ENCODE results near the gene CABLES2. TPM values are rescaled to one million over a fixed set of nuclear protein-coding genes. Genes with fewer than 3 reads are reported as not detected.

The CABLES2 gene
- total and polyA plus RNA-seq, 9 of the 15 experiments (the other 6 are each of a cell fraction or from before 2014, with no cell fraction given) = 0.46 to 4.2 (median 1.6) TPM

GRCh38 chr20:62413025-62413570 is 6.0 kb upstream of the CABLES2 start:
- intact Hi-C loops (cut with micrococcal nuclease) (no loop called here), in situ Hi-C loops (cut with MboI) (loop anchor here (10.0 kb wide), 1 partner anchor 202 kb away; no protein-coding TSS in a partner anchor)
- H3K27me3 ChIP-seq (ENCODE audit: control insufficient read depth in 2 of 2, insufficient read depth in 2 of 2, low read length in 2 of 2) = peaks cover 10 to 31% of the 10 kb centered on the region in 2 experiments; a peak in 4 of 5 replicates
- no peak for TF ChIP-seq AFF1 (IDR thresholded peaks at IDR 0.05; ENCODE audit: low read depth in 1 of 2, partially characterized antibody in 2 of 2)
- no peak for TF ChIP-seq ZBTB7A (IDR thresholded peaks at IDR 0.05; ENCODE audit: borderline replicate concordance, control insufficient read depth, low read depth, low read length)
- no peaks in the 10 kb centered on the region for H3K9me3 ChIP-seq (replicated peaks; ENCODE audit: control insufficient read depth, insufficient read depth, low read depth, low read length)
- H3K4me1 ChIP-seq (replicated peaks in 1 of 2; ENCODE audit: control insufficient read depth in 2 of 2, insufficient read depth in 2 of 2, low read length in 2 of 2) = peaks cover 8 to 90% of the 10 kb centered on the region in 2 experiments; a peak in 4 of 5 replicates
- 34% methylated on average over 11 of the region's 11 CpGs for WGBS (ENCODE audit: insufficient coverage, low coverage, missing lambda C conversion rate)
- FAIRE-seq (no peak), DNase-seq (ENCODE audit: extremely low read depth in 1 of 4, low spot score in 3 of 4) (no peak), ATAC-seq (no peak)
- ChIA-PET POLR2A (interaction anchor here (0.6 kb wide), 1 partner anchor 97 kb away, joined by 3 read pairs; no protein-coding TSS in a partner anchor), CTCF (ENCODE audit: low intra/inter-chr PET ratio) (interaction anchor here (1.3 kb wide), 1 partner anchor 83 kb away, joined by 4 read pairs; no protein-coding TSS in a partner anchor)
- H3K4me3 ChIP-seq = no peak overlapping the region
- H3K27ac ChIP-seq (ENCODE audit: extremely low read depth, low read depth, low read length) = no peak overlapping the region
- BruUV-seq (replicated peaks) = no TSS peak
- no peak overlapping the region for H3K4me2 ChIP-seq (ENCODE audit: insufficient read depth, low read length)
- peaks cover 3% of the 10 kb centered on the region for H3K9me1 ChIP-seq (ENCODE audit: control insufficient read depth, insufficient read depth, low read length)
- no peak overlapping the region for H2AFZ ChIP-seq (ENCODE audit: low read depth, low read length)
- no peaks in the 10 kb centered on the region for H3K79me2 ChIP-seq (ENCODE audit: control insufficient read depth, insufficient read depth, low read length)
- H4K20me1 ChIP-seq (replicated peaks; ENCODE audit: control insufficient read depth, insufficient read depth, low read length) = 0 out of 2 replicates have a peak, but pooled peaks cover 6% of the 10 kb centered on the region
- H3K36me3 ChIP-seq (ENCODE audit: control insufficient read depth, insufficient read depth, low read length) = no peaks in the 10 kb centered on the region
- 0 out of 4 replicates have a peak overlapping the region, but pooled peaks of 1 of the 2 experiments have one; percentile 0 for H3K9ac ChIP-seq (ENCODE audit: insufficient read depth in 1 of 2, low read depth in 2 of 2, low read length in 2 of 2)

Data from K562 (cell line).